T1000 (cell line): ENCODE data around the gene SPEF1.

ENCODE experiments used
- DNase-seq: peaks from one replicate; lab custom pipeline; 2025; ENCODE audit warnings: mixed read lengths; lab: John Stamatoyannopoulos, UW

The SPEF1 gene

DNA sequence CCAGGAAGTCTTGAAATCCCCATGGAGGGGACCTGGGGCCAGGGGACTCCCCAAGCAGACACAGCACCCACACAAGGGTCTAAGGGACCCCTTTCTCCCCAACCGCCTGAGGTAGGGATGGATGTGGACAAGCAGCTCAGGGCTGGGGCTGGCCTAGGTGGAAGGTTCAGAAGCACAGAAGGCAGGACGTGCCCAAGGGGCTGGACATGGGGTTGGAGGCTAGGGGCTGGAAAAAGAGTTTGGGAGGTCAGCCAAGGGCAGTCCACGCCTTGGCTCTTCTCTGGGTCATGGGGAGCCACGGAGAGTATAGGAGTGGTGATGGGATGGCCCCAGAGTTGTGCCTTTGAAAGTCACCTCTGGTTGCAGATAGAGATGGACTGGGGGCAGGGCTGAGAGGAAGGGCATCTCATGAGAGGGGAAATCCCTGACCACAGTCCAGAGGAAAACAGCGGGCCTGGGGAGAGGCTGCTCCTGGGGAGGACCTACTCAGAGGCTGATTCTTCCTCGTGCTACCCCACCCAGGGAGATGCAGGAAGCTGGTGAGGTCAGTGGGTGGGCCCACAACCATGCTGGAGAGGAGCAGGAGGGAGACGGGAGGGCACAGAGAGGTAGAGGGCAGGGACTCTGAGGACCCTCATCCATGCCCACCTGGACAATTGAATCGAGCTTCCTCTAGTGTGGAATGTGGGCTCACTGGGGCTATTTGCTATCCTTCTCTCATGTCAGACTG, 51.3 kb downstream of the SPEF1 start:
- no peak for DNase-seq

- no peak for DNase-seq
These were observed 51.9 kb downstream of the SPEF1 start for GRCh38 chr20:3729378-3729777.

DNA sequence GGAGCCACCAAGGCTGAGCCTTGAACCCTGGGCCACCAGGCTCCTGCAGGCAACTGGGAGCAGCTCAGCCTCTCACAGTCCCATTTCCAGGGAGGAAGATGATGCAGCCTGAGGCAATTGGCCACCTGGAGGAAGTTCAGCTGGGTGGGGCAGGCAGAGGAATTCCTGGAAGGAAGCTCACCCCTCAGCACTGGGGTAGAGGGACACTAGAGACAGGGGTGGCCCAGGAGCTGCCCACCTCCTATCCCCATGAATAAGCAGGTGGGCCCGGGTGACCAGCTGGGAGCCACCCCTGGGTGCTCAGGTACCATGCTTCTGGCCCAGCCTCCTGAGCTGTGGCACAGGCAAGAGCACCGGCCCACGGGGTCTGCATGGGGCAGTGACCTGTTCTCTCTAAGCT, 52.4 kb downstream of the SPEF1 start:
- no peak for DNase-seq

DNA sequence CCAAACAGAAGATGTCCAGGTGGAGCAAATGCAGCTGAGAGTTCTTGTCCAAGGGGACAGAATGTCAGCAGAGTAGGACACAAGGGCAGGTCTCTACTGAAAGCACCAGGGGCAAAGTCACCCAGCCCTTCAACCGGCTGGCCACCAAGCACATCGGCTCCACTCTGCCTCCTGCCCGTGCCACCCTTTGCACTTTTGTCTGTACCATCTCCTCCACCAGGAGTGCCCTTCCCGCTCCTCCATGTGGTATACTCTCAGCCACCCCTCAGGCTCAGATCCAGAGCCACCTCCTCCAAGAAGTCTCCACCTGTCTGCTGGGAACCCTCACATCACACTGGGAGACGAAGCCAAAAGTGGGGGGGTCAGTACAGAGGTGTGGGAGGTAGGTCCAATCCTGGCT, 52.9 kb downstream of the SPEF1 start:
- no peak for DNase-seq
